HepG2 (cell line): Measurements from ENCODE around the gene ANO2.

Experiments
- EZH2 ChIP-seq: conservative IDR thresholded peaks from 2 replicates; pipeline ENCODE4 v1.6.1; 2012; ENCODE audit warnings: mild to moderate bottlenecking, low read depth, low read length, moderate library complexity
- FIP1L1 ChIP-seq: fragments of 200-400 bp; formaldehyde crosslinking; IDR thresholded peaks from 2 replicates; pipeline ENCODE4 v1.6.1; 2018; ENCODE audit warnings: low read depth, mild to moderate bottlenecking, low read length, moderate library complexity, borderline replicate concordance; ENCODE audit not compliant: insufficient read depth
- GATA4 ChIP-seq: sonication (generic); IDR thresholded peaks from 2 replicates; pipeline ENCODE4 v1.6.1; 2016; ENCODE audit warnings: antibody characterized with exemption, low read depth, borderline replicate concordance
- PHF8 ChIP-seq: sonication (generic); formaldehyde crosslinking; IDR thresholded peaks from 2 replicates; pipeline ENCODE4 v1.5.0; 2020; ENCODE audit warnings: missing genetic modification reagents
- POLR2A ChIP-seq, 2 experiments: IDR thresholded peaks; 2 replicates each; pipeline ENCODE4 v1.6.1; 2011; ENCODE audit warnings: low read depth in 2 of 2, low read length in 2 of 2, mild to moderate bottlenecking in 1 of 2, moderate library complexity in 1 of 2; ENCODE audit not compliant: insufficient read depth in 1 of 2
- POLR2AphosphoS5 ChIP-seq: IDR thresholded peaks from 2 replicates; pipeline ENCODE4 v1.6.1; 2012; ENCODE audit warnings: low read depth, low read length
- ZNF670 ChIP-seq: sonication (generic); formaldehyde crosslinking; IDR thresholded peaks from 2 replicates; pipeline ENCODE4 v1.8.0; 2022; ENCODE audit warnings: mild to moderate bottlenecking, missing genetic modification reagents, borderline replicate concordance
- ZNF792 ChIP-seq: IDR thresholded peaks from 2 replicates; pipeline ENCODE4 v1.6.1; 2016
- TF ChIP-seq, protein P1 (sequence below): sonication (generic); formaldehyde crosslinking; IDR thresholded peaks from 2 replicates; pipeline ENCODE4 v1.4.0; 2020; ENCODE audit warnings: missing genetic modification reagents, borderline replicate concordance
- TF ChIP-seq, protein P2 (sequence below): sonication (generic); formaldehyde crosslinking; IDR thresholded peaks from 2 replicates; pipeline ENCODE4 v1.5.0; 2020; ENCODE audit warnings: mild to moderate bottlenecking, missing genetic modification reagents, moderate library complexity

DNA sequence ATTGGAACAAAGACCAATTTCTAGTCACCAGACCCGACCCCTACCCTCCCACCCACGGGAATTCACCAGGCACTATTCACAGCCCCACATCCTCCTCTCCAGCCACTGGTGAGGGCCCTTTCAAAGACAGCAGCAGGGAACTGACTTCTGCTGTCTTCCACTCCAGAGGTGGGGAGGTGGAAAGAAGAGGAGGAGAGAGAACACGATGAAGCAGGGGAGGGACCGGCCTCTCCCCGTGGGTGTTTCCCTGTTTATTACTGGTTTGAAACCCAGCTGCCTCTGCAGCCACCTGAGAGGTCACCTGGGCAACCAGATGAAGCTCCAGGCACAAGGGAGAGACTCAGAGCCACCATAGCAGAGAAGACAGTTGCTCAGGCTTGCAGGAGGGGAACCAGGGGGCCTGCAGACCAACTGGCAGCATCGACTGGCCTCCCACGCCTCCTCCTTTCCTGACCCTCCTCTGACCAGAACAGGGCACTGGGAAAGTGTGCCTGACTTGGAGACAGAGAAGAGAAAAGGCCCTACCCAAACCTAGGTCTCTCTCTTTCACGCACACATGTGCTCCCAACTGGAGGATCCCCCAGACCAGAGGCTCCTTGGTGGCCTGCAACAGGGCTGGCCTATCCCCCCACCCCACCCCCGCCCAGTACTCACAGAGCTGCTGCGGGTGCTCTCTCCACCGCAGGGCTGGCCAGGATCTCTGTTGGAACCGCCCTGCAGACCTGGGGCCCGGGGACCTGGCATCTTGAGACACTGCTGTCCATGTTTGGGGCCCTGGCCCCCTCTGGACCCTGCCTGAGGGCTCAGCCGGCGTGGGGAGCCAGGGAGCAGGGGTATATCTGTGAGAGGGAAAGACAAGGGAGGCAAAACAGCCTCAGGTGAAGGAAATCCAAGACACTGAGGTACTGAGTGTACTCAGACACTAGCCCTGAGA is 22.8 kb downstream of the ANO2 start:
- TF ChIP-seq POLR2A (IDR thresholded peaks at IDR 0.05; ENCODE audit: insufficient read depth in 1 of 2, low read depth in 2 of 2, low read length in 2 of 2) (no peak), ZNF670 (no peak), EZH2 (no peak), POLR2AphosphoS5 (no peak), ZNF792 (CRISPR knock-in tag) (no peak), GATA4 (no peak), FIP1L1 (no peak), PHF8 (no peak)
- TF ChIP-seq, protein P1, sequence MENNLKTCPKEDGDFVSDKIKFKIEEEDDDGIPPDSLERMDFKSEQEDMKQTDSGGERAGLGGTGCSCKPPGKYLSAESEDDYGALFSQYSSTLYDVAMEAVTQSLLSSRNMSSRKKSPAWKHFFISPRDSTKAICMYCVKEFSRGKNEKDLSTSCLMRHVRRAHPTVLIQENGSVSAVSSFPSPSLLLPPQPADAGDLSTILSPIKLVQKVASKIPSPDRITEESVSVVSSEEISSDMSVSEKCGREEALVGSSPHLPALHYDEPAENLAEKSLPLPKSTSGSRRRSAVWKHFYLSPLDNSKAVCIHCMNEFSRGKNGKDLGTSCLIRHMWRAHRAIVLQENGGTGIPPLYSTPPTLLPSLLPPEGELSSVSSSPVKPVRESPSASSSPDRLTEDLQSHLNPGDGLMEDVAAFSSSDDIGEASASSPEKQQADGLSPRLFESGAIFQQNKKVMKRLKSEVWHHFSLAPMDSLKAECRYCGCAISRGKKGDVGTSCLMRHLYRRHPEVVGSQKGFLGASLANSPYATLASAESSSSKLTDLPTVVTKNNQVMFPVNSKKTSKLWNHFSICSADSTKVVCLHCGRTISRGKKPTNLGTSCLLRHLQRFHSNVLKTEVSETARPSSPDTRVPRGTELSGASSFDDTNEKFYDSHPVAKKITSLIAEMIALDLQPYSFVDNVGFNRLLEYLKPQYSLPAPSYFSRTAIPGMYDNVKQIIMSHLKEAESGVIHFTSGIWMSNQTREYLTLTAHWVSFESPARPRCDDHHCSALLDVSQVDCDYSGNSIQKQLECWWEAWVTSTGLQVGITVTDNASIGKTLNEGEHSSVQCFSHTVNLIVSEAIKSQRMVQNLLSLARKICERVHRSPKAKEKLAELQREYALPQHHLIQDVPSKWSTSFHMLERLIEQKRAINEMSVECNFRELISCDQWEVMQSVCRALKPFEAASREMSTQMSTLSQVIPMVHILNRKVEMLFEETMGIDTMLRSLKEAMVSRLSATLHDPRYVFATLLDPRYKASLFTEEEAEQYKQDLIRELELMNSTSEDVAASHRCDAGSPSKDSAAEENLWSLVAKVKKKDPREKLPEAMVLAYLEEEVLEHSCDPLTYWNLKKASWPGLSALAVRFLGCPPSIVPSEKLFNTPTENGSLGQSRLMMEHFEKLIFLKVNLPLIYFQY (CRISPR knock-in tag) = no peak
- TF ChIP-seq, protein P2, sequence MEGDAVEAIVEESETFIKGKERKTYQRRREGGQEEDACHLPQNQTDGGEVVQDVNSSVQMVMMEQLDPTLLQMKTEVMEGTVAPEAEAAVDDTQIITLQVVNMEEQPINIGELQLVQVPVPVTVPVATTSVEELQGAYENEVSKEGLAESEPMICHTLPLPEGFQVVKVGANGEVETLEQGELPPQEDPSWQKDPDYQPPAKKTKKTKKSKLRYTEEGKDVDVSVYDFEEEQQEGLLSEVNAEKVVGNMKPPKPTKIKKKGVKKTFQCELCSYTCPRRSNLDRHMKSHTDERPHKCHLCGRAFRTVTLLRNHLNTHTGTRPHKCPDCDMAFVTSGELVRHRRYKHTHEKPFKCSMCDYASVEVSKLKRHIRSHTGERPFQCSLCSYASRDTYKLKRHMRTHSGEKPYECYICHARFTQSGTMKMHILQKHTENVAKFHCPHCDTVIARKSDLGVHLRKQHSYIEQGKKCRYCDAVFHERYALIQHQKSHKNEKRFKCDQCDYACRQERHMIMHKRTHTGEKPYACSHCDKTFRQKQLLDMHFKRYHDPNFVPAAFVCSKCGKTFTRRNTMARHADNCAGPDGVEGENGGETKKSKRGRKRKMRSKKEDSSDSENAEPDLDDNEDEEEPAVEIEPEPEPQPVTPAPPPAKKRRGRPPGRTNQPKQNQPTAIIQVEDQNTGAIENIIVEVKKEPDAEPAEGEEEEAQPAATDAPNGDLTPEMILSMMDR (CRISPR knock-in tag) = no peak
